T-helper 2 cell treated with Interferon-gamma antibody and Interleukin-4, amounts not matched to agents 100 ng/mL and 5 ng/mL, for 36 hours (primary cell): Measurements from ENCODE around the gene TRAF5. TPM values are rescaled to one million over a fixed set of nuclear protein-coding genes. Genes with fewer than 3 reads are reported as not detected.
"Not testable (repeated sequence)": the region's sequence is repeated elsewhere in the genome, so short reads cannot be mapped to it uniquely, and the experiment has no call there.

Experiments
- intact Hi-C: fragments of 100-400 bp; cut with micrococcal nuclease; formaldehyde crosslinking; loops from one replicate; pipeline ENCODE4 v1.15.1; 2023
- total RNA-seq: library from RNA; stranded (reverse); gene quantifications from 2 replicates; pipeline ENCODE4 v1.2.3, GENCODE V29; 2022

Gene TRAF5
- total RNA-seq, 1 donor from 2014 or later: 60.6 TPM

- intact Hi-C loops: no loop called here
Observed at GRCh38 chr1:211376807-211377470, 50.3 kb downstream of the TRAF5 start.

- intact Hi-C loops: no loop called here
Observed at GRCh38 chr1:211377539-211378450, 51.2 kb downstream of the TRAF5 start.

GRCh38 chr1:211378844-211379243 lies 52.2 kb downstream of the TRAF5 start:
- intact Hi-C loops: no loop called here

GRCh38 chr1:211379446-211379845 lies 52.8 kb downstream of the TRAF5 start:
- intact Hi-C loops: no loop called here

- intact Hi-C loops: loop anchor here (1.0 to 2.0 kb wide), 4 partner anchors 35 to 134 kb away; no protein-coding TSS in a partner anchor
Observed at GRCh38 chr1:211381481-211382181, 55.0 kb downstream of the TRAF5 start.

- intact Hi-C loops: loop anchor here (1.0 to 2.0 kb wide), 4 partner anchors 35 to 133 kb away; no protein-coding TSS in a partner anchor
Observed at GRCh38 chr1:211382182-211382713, 55.6 kb downstream of the TRAF5 start.

GRCh38 chr1:211382714-211383480 lies 56.3 kb downstream of the TRAF5 start:
- intact Hi-C loops: loop anchor here (1.0 to 2.0 kb wide), 4 partner anchors 34 to 132 kb away; no protein-coding TSS in a partner anchor

GRCh38 chr1:211384524-211384923 lies 57.9 kb downstream of the TRAF5 start:
- intact Hi-C loops: no loop called here

GRCh38 chr1:211386921-211387320 lies 60.3 kb downstream of the TRAF5 start:
- intact Hi-C loops: no loop called here

GRCh38 chr1:211390829-211391228 lies 64.2 kb downstream of the TRAF5 start:
- intact Hi-C loops: not testable (repeated sequence)

GRCh38 chr1:211393203-211393602 lies 66.6 kb downstream of the TRAF5 start:
- intact Hi-C loops: no loop called here

- intact Hi-C loops: not testable (repeated sequence)
Observed at GRCh38 chr1:211398266-211398930, 71.8 kb downstream of the TRAF5 start.

GRCh38 chr1:211399851-211400393 lies 73.3 kb downstream of the TRAF5 start:
- intact Hi-C loops: not testable (repeated sequence)

GRCh38 chr1:211401751-211402150 lies 75.1 kb downstream of the TRAF5 start:
- intact Hi-C loops: not testable (repeated sequence)

GRCh38 chr1:211406086-211406485 lies 79.5 kb downstream of the TRAF5 start:
- intact Hi-C loops: not testable (repeated sequence)

- intact Hi-C loops: not testable (repeated sequence)
Observed at GRCh38 chr1:211407749-211408148, 81.1 kb downstream of the TRAF5 start.

- intact Hi-C loops: no loop called here
Observed at GRCh38 chr1:211411639-211412038, 85.0 kb downstream of the TRAF5 start.

- intact Hi-C loops: loop anchor here (2.0 kb wide), 1 partner anchor 33 kb away; no protein-coding TSS in a partner anchor
Observed at GRCh38 chr1:211415700-211416099, 89.1 kb downstream of the TRAF5 start.

GRCh38 chr1:211416246-211416627 lies 89.6 kb downstream of the TRAF5 start:
- intact Hi-C loops: loop anchor here (2.0 kb wide), 1 partner anchor 33 kb away; no protein-coding TSS in a partner anchor
